GM10266 (cell line): Measurements from ENCODE around the gene NOS1AP.

Source experiments
- DNase-seq: peaks from one replicate; pipeline ENCODE4 v3.0.0; 2012; ENCODE audit errors: extremely low spot score
- CTCF ChIP-seq: IDR thresholded peaks from 2 replicates; pipeline ENCODE4 v1.5.1; 2012; ENCODE audit warnings: mild to moderate bottlenecking, low read depth; ENCODE audit not compliant: control insufficient read depth, insufficient read depth; ENCODE audit errors: missing control alignments

The NOS1AP gene

DNA sequence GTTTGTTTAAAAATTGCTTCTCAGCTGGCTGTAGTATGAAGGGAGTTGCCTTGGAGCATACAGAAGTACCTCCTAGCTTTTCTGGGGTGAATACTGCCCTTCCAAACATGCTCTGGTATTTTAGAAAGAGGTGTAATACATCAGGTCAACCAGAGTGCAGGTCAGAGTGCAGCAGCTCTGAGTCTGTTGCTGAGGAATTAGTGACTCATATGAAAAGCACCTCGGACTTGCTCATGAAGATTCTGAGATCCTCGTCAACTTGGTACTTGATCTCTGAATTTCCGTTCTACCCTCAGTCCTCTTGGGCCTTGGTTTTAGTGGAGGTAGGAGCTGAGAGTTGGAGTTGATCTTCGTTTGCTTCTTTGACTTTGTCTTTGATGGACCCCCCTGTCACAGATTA is 67.3 kb downstream of the NOS1AP start:
- TF ChIP-seq CTCF = no peak
- no peak for DNase-seq

- DNase-seq = no peak
Measured at GRCh38 chr1:162137179-162137960, 67.9 kb downstream of the NOS1AP start.

GRCh38 chr1:162138112-162138511 is 68.6 kb downstream of the NOS1AP start:
- DNase-seq = no peak

More at GRCh38 chr1:162137179-162137960, 67.9 kb downstream of the NOS1AP start:
- TF ChIP-seq CTCF = no peak

DNA sequence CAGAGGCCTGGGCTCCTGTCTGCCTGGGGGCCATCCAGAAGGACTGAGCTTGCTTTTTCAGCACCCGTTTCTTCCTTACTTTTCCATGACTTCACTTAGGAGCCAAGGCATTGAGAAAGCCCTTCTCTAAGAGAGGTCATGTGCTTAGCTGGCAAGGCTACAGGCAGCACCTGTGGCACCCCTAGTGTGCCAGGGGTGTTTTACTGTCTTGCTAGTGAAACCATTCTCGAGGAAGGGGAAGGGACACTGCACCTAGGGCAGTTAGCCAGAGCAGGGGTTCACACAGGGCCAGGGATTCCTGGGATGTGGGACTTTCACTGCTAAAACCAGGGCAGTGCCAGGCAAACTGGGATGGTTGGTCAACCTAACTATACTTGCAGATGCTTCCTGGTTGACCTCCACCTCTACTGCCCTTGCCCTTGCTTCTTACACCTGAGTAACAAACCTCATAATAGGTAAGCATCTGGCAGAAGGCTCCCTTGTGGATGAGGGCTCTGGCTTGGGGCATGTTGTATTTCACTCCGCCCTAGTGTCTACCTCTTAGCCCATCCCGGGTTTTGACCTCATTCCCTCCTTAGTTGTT is 69.2 kb downstream of the NOS1AP start:
- DNase-seq = no peak
- no peak for TF ChIP-seq CTCF

More at GRCh38 chr1:162138112-162138511, 68.6 kb downstream of the NOS1AP start:
- no peak for TF ChIP-seq CTCF

DNA sequence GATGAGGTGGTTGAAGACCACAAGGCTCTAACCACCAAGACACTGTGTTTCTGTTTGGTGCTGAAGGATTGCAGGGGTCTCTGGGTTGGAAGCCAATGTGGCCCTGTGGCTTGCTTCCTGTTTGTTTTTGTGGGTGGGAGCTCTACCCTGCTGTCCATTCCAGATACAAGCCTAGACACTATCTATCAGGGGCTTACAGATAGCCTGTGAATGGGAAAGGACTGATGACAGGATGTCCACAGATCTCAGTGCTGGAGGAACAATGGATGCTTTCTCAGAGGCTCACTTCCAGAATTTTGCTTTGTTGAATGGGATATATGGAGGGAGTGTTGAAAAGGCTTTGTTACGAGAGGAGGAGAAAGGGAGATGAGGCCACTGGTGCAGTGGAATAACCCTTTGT is 69.7 kb downstream of the NOS1AP start:
- TF ChIP-seq CTCF = no peak
- no peak for DNase-seq

DNA sequence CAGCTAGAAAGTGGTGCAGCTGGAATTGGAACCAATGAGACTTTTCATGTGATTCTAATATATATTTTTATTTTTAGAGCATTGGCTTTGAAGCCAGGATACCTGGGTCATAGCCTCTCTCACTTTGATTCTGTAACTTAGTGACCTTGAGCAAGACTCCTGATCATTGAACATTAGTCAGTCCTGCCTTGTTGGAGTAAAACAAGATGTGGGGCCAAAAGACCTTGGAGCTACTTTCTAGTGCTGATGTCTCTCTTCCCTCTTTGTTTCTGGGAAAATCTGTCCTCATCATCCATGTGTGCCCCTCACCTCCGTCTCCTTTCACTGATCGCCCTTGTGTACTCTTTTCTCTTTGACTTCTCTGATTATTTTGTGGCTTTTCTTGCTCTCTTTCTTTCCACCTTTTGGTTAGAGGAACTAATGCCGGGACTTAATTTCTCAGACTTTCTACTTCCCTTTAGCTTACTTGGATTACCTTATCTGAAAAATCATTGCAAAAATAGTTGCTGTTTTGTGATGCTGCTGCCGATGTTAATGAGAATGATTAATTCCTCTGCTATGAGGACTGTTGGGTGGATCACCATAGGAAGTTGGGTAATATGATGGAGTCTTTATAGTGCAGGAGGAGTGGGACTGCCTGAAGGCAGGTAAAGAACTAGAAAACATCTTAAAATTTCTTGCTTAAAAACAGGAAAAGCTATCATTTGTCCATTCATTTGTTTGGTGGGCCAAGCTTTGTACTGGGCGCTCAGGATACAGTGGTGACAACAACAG is 72.0 kb downstream of the NOS1AP start:
- TF ChIP-seq CTCF = no peak
- no peak for DNase-seq
